GM21528 (cell line): ENCODE data around the gene CARD9.

ENCODE experiments used
- ATAC-seq: cut with Tn5 transposase; IDR thresholded peaks from one replicate; pipeline ENCODE4 v1.9.1; 2021; ENCODE audit warnings: mild to moderate bottlenecking, moderate library complexity; ENCODE audit not compliant: unreplicated experiment, low FRiP score

Gene CARD9

GRCh38 chr9:136338511-136338910 is 35.0 kb downstream of the CARD9 start:
- no peak for ATAC-seq

GRCh38 chr9:136337416-136338395 is 35.8 kb downstream of the CARD9 start:
- no peak for ATAC-seq

GRCh38 chr9:136336881-136337280 is 36.6 kb downstream of the CARD9 start:
- no peak for ATAC-seq

GRCh38 chr9:136336156-136336870 is 37.2 kb downstream of the CARD9 start:
- no peak for ATAC-seq

- no peak for ATAC-seq
Observed at GRCh38 chr9:136335296-136336155, 37.9 kb downstream of the CARD9 start.

- ATAC-seq: no peak
Observed at GRCh38 chr9:136334541-136334940, 38.9 kb downstream of the CARD9 start.

- no peak for ATAC-seq
Observed at GRCh38 chr9:136333486-136333885, 40.0 kb downstream of the CARD9 start.

- ATAC-seq: no peak
Observed at GRCh38 chr9:136333045-136333444, 40.4 kb downstream of the CARD9 start.

GRCh38 chr9:136332482-136332983 is 40.9 kb downstream of the CARD9 start:
- ATAC-seq: no peak

GRCh38 chr9:136331556-136332481 is 41.6 kb downstream of the CARD9 start:
- no peak for ATAC-seq

- no peak for ATAC-seq
Observed at GRCh38 chr9:136331030-136331429, 42.4 kb downstream of the CARD9 start.

- ATAC-seq: no peak
Observed at GRCh38 chr9:136330406-136330990, 43.0 kb downstream of the CARD9 start.

- ATAC-seq: no peak
Observed at GRCh38 chr9:136329636-136330405, 43.6 kb downstream of the CARD9 start.

GRCh38 chr9:136329211-136329627 is 44.2 kb downstream of the CARD9 start:
- no peak for ATAC-seq

- no peak for ATAC-seq
Observed at GRCh38 chr9:136328622-136329041, 44.8 kb downstream of the CARD9 start.

GRCh38 chr9:136328011-136328621 is 45.4 kb downstream of the CARD9 start:
- no peak for ATAC-seq

- ATAC-seq: no peak
Observed at GRCh38 chr9:136327304-136327974, 46.0 kb downstream of the CARD9 start, which contains the start of gene GPSM1. TSS of gene GPSM1 (plus strand) at chr9:136327539. CDS start at chr9:136327696, 157 bp downstream.
